K562 (cell line): ENCODE data around the gene SLC9A3. TPM values are rescaled to one million over a fixed set of nuclear protein-coding genes. Genes with fewer than 3 reads are reported as not detected.

ENCODE experiments used
- JUNB ChIP-seq: fragments of 450-650 bp; formaldehyde crosslinking; conservative IDR thresholded peaks from 2 replicates; pipeline ENCODE4 v1.4.0; 2020; ENCODE audit warnings: mild to moderate bottlenecking
- KLF6 ChIP-seq: fragments of 250-450 bp; sonication (Bioruptor Pico); IDR thresholded peaks from 2 replicates; pipeline ENCODE4 v1.4.0; 2020; ENCODE audit warnings: mild to moderate bottlenecking, moderate library complexity, borderline replicate concordance
- MCM5 ChIP-seq: fragments of 450-650 bp; IDR thresholded peaks from 2 replicates; pipeline ENCODE4 v1.6.1; 2016; ENCODE audit warnings: low read depth
- NR2C1 ChIP-seq, 2 experiments: fragments of 450-650 bp; IDR thresholded peaks; 2 replicates each; pipeline ENCODE4 v1.6.1; 2017; ENCODE audit warnings: mild to moderate bottlenecking in 2 of 2, antibody characterized with exemption in 1 of 2, inconsistent platforms in 1 of 2, missing compliant biosample characterization in 1 of 2, missing genetic modification characterization in 1 of 2
- RAD21 ChIP-seq, 2 experiments: fragments of 250-450 bp in 1 of 2; fragments of 450-650 bp in 1 of 2; sonication (Bioruptor Pico) in 1 of 2; formaldehyde crosslinking in 1 of 2; IDR thresholded peaks in 1 of 2; conservative IDR thresholded peaks in 1 of 2; 2 replicates each; pipeline versions ENCODE4 v1.4.0 to v1.8.0; 2020 to 2022; ENCODE audit warnings: mild to moderate bottlenecking in 2 of 2, moderate library complexity in 1 of 2
- SMAD2 ChIP-seq: fragments of 150-350 bp; IDR thresholded peaks from 2 replicates; pipeline ENCODE4 v1.6.1; 2014; ENCODE audit warnings: low read depth, mild to moderate bottlenecking, low read length
- SPI1 ChIP-seq: IDR thresholded peaks from 2 replicates; pipeline ENCODE4 v1.6.1; 2011; ENCODE audit warnings: low read depth, low read length, control low read depth, borderline replicate concordance
- TAF15 ChIP-seq: fragments of 200-400 bp; formaldehyde crosslinking; IDR thresholded peaks from 2 replicates; pipeline ENCODE4 v1.6.1; 2017; ENCODE audit warnings: mild to moderate bottlenecking, low read depth, low read length, moderate library complexity
- WHSC1 ChIP-seq: IDR thresholded peaks from one replicate; pipeline ENCODE4 v1.6.1; 2012; ENCODE audit warnings: low read length, control low read depth, inconsistent platforms
- ZNF551 ChIP-seq: fragments of 250-450 bp; sonication (Bioruptor Pico); IDR thresholded peaks from 2 replicates; pipeline ENCODE4 v1.5.0; 2021; ENCODE audit warnings: mild to moderate bottlenecking, moderate library complexity
- polyA plus RNA-seq, 8 experiments: library from polyadenylated mRNA; depleted of rRNA in 4 of 8; stranded (reverse) in 5 of 8; unstranded in 3 of 8; fragments of >200 nt; fragmentation: Nextera tagmentation in 2 of 8; fragmentation: Illumina TruSeq in 1 of 8; extraction: Ambion mirVana in 2 of 8; extraction: Trizol in 1 of 8; gene quantifications; 2 replicates each; pipeline versions ENCODE4 v1.2.1 to v1.2.3, GENCODE V29; 2011 to 2014; ENCODE audit warnings: inconsistent platforms in 1 of 8, missing spikeins in 1 of 8
- total RNA-seq, 7 experiments: library from RNA; depleted of rRNA in 6 of 7; stranded (reverse); fragments of >200 nt in 6 of 7; fragmentation: Illumina TruSeq in 2 of 7; extraction: Trizol in 2 of 7; gene quantifications; 2 replicates each; pipeline versions ENCODE4 v1.2.1 to v1.2.3, GENCODE V29; 2011 to 2021; ENCODE audit warnings: low replicate concordance in 1 of 7
- TF ChIP-seq, protein P1 (sequence below), 2 experiments: fragments of 450-650 bp in 1 of 2; sonication (generic) in 1 of 2; formaldehyde crosslinking; conservative IDR thresholded peaks; 2 replicates each; pipeline versions ENCODE4 v1.4.0 to v1.8.1; 2020 to 2022; ENCODE audit warnings: mild to moderate bottlenecking in 1 of 2, missing genetic modification reagents in 1 of 2
- TF ChIP-seq, protein P2 (sequence below), 3 experiments: IDR thresholded peaks in 2 of 3; conservative IDR thresholded peaks in 1 of 3; 2 replicates each; pipeline ENCODE4 v1.5.1; 2011 to 2012; ENCODE audit warnings: low read length in 3 of 3, mild to moderate bottlenecking in 3 of 3, control low read depth in 2 of 3, improper control_type of control experiment in 1 of 3, inconsistent platforms in 1 of 3, low read depth in 1 of 3, mixed read lengths in 1 of 3, moderate library complexity in 1 of 3; ENCODE audit not compliant: insufficient read depth in 2 of 3
- TF ChIP-seq, protein P3 (sequence below): sonication (generic); formaldehyde crosslinking; IDR thresholded peaks from 2 replicates; pipeline ENCODE4 v1.8.1; 2023; ENCODE audit warnings: mild to moderate bottlenecking, missing genetic modification reagents

SLC9A3 gene
- total and polyA plus RNA-seq, 9 of the 15 experiments (the other 6 are each of a cell fraction or from before 2014, with no cell fraction given): 1.5 to 5.8 (median 3.7) TPM; not detected in 2

DNA sequence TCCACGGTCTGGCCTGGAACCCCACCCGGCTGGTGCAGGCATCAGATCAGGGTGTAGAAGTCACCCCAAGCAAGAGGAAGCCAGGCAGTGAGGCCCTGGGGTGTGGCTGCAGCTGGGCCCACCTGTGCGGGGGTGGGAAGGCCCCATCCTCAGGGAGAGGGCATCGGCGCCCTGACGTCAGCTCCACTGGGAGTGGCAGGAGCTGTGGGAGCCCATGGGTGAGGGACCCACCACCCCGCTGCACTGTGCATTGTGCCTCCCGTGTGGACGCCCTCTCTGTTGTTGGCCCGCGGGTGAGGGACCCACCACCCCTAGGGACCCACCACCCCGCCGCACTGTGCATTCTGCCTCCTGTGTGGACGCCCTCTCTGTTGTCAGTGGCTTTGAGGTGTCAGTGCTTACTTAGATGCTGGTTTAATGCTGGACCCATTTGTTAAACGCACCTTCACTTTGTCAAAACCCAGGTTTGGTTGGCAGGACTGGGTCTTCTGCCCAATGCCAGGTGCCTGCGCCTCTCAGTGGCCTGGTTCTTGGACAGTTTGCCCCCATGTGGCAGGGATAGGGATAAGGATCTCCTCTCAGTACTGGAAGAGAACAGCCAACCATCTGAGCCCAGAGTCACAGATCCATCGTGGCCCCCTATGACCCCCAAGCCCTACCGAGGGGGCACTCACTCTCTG lies 88.1 kb downstream of the SLC9A3 start (continued):
- TF ChIP-seq RAD21 (CRISPR knock-in tag; conservative IDR thresholded peaks at IDR 0.05 in 1 of 2, IDR thresholded peaks at IDR 0.05 in 1 of 2) (peak; percentile 18 to 24; a peak in 2 of 4 replicates), TAF15 (no peak), JUNB (CRISPR knock-in tag) (no peak), ZNF551 (CRISPR knock-in tag) (no peak), NR2C1 (IDR thresholded peaks at IDR 0.05) (no peak), NR2C1 (tag; IDR thresholded peaks at IDR 0.05) (no peak), MCM5 (no peak), KLF6 (no peak), WHSC1 (no peak), SPI1 (no peak), SMAD2 (no peak)
- TF ChIP-seq, protein P1, sequence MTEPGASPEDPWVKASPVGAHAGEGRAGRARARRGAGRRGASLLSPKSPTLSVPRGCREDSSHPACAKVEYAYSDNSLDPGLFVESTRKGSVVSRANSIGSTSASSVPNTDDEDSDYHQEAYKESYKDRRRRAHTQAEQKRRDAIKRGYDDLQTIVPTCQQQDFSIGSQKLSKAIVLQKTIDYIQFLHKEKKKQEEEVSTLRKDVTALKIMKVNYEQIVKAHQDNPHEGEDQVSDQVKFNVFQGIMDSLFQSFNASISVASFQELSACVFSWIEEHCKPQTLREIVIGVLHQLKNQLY (CRISPR knock-in tag; conservative IDR thresholded peaks at IDR 0.05): no peak
- TF ChIP-seq, protein P2, sequence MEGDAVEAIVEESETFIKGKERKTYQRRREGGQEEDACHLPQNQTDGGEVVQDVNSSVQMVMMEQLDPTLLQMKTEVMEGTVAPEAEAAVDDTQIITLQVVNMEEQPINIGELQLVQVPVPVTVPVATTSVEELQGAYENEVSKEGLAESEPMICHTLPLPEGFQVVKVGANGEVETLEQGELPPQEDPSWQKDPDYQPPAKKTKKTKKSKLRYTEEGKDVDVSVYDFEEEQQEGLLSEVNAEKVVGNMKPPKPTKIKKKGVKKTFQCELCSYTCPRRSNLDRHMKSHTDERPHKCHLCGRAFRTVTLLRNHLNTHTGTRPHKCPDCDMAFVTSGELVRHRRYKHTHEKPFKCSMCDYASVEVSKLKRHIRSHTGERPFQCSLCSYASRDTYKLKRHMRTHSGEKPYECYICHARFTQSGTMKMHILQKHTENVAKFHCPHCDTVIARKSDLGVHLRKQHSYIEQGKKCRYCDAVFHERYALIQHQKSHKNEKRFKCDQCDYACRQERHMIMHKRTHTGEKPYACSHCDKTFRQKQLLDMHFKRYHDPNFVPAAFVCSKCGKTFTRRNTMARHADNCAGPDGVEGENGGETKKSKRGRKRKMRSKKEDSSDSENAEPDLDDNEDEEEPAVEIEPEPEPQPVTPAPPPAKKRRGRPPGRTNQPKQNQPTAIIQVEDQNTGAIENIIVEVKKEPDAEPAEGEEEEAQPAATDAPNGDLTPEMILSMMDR (IDR thresholded peaks at IDR 0.05 in 2 of 3, conservative IDR thresholded peaks at IDR 0.05 in 1 of 3; ENCODE audit: insufficient read depth in 2 of 3, low read depth in 1 of 3, low read length in 3 of 3): peak; percentile 27 to 35 (median 29); a peak in 3 of 6 replicates
- TF ChIP-seq, protein P3, sequence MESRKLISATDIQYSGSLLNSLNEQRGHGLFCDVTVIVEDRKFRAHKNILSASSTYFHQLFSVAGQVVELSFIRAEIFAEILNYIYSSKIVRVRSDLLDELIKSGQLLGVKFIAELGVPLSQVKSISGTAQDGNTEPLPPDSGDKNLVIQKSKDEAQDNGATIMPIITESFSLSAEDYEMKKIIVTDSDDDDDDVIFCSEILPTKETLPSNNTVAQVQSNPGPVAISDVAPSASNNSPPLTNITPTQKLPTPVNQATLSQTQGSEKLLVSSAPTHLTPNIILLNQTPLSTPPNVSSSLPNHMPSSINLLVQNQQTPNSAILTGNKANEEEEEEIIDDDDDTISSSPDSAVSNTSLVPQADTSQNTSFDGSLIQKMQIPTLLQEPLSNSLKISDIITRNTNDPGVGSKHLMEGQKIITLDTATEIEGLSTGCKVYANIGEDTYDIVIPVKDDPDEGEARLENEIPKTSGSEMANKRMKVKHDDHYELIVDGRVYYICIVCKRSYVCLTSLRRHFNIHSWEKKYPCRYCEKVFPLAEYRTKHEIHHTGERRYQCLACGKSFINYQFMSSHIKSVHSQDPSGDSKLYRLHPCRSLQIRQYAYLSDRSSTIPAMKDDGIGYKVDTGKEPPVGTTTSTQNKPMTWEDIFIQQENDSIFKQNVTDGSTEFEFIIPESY (CRISPR knock-in tag): 0 out of 2 replicates have a peak, but pooled peaks have one; percentile 13
- TF ChIP-seq, all 486 proteins: peak for 6
